Stimulated activated CD4-positive, alpha-beta T cell treated with anti-CD3 and anti-CD28 coated beads, TNF-alpha, amount 100 ng/mL, for 24 hours (primary cell): ENCODE measurements around the gene SV2B.

Source experiments
- DNase-seq, 3 experiments: peaks; one replicate each; pipeline ENCODE4 v3.0.0-alpha.2; 2020; ENCODE audit warnings: low read depth in 3 of 3

The SV2B gene

GRCh38 chr15:91193378-91193720, 93.3 kb downstream of the SV2B start:
- DNase-seq: no peak

GRCh38 chr15:91196127-91196526, 96.1 kb downstream of the SV2B start:
- DNase-seq: no peak

- no peak for DNase-seq
Measured at GRCh38 chr15:91196768-91197167, 96.7 kb downstream of the SV2B start.

GRCh38 chr15:91199511-91199910, 99.5 kb downstream of the SV2B start:
- DNase-seq: no peak

- DNase-seq: no peak
Measured at GRCh38 chr15:91200101-91200754, 100.2 kb downstream of the SV2B start.

GRCh38 chr15:91202510-91203102, 102.5 kb downstream of the SV2B start:
- no peak for DNase-seq

GRCh38 chr15:91203619-91204203, 103.7 kb downstream of the SV2B start:
- no peak for DNase-seq

- DNase-seq: no peak
Measured at GRCh38 chr15:91208371-91208770, 108.3 kb downstream of the SV2B start.

GRCh38 chr15:91209318-91209717, 109.3 kb downstream of the SV2B start:
- DNase-seq: no peak

GRCh38 chr15:91209726-91210125, 109.7 kb downstream of the SV2B start:
- DNase-seq: no peak

- no peak for DNase-seq
Measured at GRCh38 chr15:91214675-91215590, 114.9 kb downstream of the SV2B start.

- no peak for DNase-seq
Measured at GRCh38 chr15:91216000-91216399, 115.9 kb downstream of the SV2B start.

GRCh38 chr15:91219206-91219605, 119.1 kb downstream of the SV2B start:
- DNase-seq: no peak

- no peak for DNase-seq
Measured at GRCh38 chr15:91222052-91222451, 122.0 kb downstream of the SV2B start.

GRCh38 chr15:91223863-91224262, 123.8 kb downstream of the SV2B start:
- DNase-seq: no peak

- DNase-seq: no peak
Measured at GRCh38 chr15:91224755-91225380, 124.8 kb downstream of the SV2B start.

GRCh38 chr15:91225741-91226140, 125.7 kb downstream of the SV2B start:
- DNase-seq: no peak

- no peak for DNase-seq
Measured at GRCh38 chr15:91227117-91227516, 127.1 kb downstream of the SV2B start.

- DNase-seq: no peak
Measured at GRCh38 chr15:91227766-91228165, 127.7 kb downstream of the SV2B start.

GRCh38 chr15:91228383-91228782, 128.3 kb downstream of the SV2B start:
- DNase-seq: no peak

- DNase-seq: no peak
Measured at GRCh38 chr15:91228890-91229289, 128.8 kb downstream of the SV2B start.

- DNase-seq: no peak
Measured at GRCh38 chr15:91231703-91232102, 131.6 kb downstream of the SV2B start.
